ENCODE data around the gene ITK.
"Not testable (repeated sequence)": the region's sequence is repeated elsewhere in the genome, so short reads cannot be mapped to it uniquely, and the experiment has no call there.

ITK gene

GRCh38 chr5:157203417-157203816 lies 22.8 kb downstream of the ITK start:
- no peak for TF ChIP-seq CTCF (IDR thresholded peaks at IDR 0.05; ENCODE audit: insufficient read depth, low read length)
- no peak for DNase-seq (ENCODE audit: low read depth in 1 of 2, low spot score in 1 of 2)
- Histone ChIP-seq H3K27ac (replicated peaks) (no peak overlapping the region), H3K27me3 (ENCODE audit: insufficient read depth, poor library complexity, severe bottlenecking) (peaks cover 2% of the 10 kb centered on the region), H3K4me3 (replicated peaks; ENCODE audit: insufficient read depth, low read length) (no peak overlapping the region)

DNA sequence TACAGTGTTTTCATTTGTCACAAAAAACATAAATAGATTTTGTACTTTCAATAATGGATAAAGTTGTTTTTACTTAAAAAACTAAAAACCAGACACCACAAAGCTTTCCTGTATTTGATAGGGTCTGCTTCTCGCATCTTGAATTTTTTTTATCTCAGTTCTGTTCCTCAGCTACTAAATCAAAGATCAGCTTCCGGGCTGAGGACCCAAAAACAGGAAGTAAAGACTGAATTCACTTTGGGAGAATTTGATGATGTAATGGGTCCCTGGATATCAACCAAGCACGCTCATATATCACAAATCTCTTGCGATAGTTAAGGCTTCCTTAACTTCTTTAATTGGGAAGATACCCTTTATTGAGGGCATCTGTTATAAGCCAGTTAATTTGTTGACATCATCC lies 24.1 kb downstream of the ITK start:
- no peak for DNase-seq (ENCODE audit: low read depth in 1 of 2, low spot score in 1 of 2)
- Histone ChIP-seq H3K4me3 (replicated peaks; ENCODE audit: insufficient read depth, low read length) (no peak overlapping the region), H3K27me3 (ENCODE audit: insufficient read depth, poor library complexity, severe bottlenecking) (no peaks in the 10 kb centered on the region), H3K27ac (replicated peaks) (no peak overlapping the region)
- TF ChIP-seq CTCF (IDR thresholded peaks at IDR 0.05; ENCODE audit: insufficient read depth, low read length): no peak
- TF ChIP-seq SPI1 (IDR thresholded peaks at IDR 0.05; ENCODE audit: borderline replicate concordance, low read depth): no peak
- TF ChIP-seq POLR2AphosphoS5 (IDR thresholded peaks at IDR 0.05; ENCODE audit: low read depth): no peak
- no peak for TF ChIP-seq REST (IDR thresholded peaks at IDR 0.05; ENCODE audit: insufficient replicate concordance, low read depth)
- TF ChIP-seq GABPA (IDR thresholded peaks at IDR 0.05; ENCODE audit: low read depth): no peak

DNA sequence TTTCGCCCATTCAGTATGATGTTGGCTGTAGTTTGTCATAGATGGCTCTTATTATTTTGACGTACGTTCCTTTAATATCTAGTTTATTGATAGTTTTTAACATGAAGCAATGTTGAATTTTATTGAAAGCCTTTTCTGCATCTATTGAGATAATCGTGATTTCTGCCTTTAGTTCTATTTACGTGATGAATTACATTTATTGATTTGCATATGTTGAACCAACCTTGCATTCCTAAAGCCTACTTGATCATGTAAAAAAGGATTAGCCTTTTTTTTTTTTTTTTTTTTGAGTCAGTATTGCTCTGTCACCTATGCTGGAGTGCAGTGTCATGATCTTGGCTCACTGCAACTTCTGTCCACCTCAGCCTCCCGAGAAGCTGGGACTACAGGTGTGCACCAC lies 25.1 kb downstream of the ITK start:
- Histone ChIP-seq H3K27me3 (ENCODE audit: insufficient read depth, poor library complexity, severe bottlenecking) (no peaks in the 10 kb centered on the region), H3K4me3 (replicated peaks; ENCODE audit: insufficient read depth, low read length) (no peak overlapping the region), H3K27ac (replicated peaks) (no peak overlapping the region)
- DNase-seq (ENCODE audit: low read depth in 1 of 2, low spot score in 1 of 2): no peak
- TF ChIP-seq CTCF (IDR thresholded peaks at IDR 0.05; ENCODE audit: insufficient read depth, low read length) (no peak), GABPA (IDR thresholded peaks at IDR 0.05; ENCODE audit: low read depth) (no peak), SPI1 (IDR thresholded peaks at IDR 0.05; ENCODE audit: borderline replicate concordance, low read depth) (no peak), POLR2AphosphoS5 (IDR thresholded peaks at IDR 0.05; ENCODE audit: low read depth) (no peak), REST (IDR thresholded peaks at IDR 0.05; ENCODE audit: insufficient replicate concordance, low read depth) (no peak)

- not testable (repeated sequence) for H3K27me3 ChIP-seq (ENCODE audit: insufficient read depth, poor library complexity, severe bottlenecking); H3K4me3 ChIP-seq (replicated peaks; ENCODE audit: insufficient read depth, low read length); H3K27ac ChIP-seq (replicated peaks)
- DNase-seq (ENCODE audit: low read depth in 1 of 2, low spot score in 1 of 2): peak in 1 of 2 experiments; percentile 5
These were observed 30.0 kb downstream of the ITK start for GRCh38 chr5:157210652-157211051.

Measured in HL-60 (cell line).